Measurements from ENCODE around the gene MAD1L1. TPM values are rescaled to one million over a fixed set of nuclear protein-coding genes. Genes with fewer than 3 reads are reported as not detected.
"Not testable (repeated sequence)": the region's sequence is repeated elsewhere in the genome, so short reads cannot be mapped to it uniquely, and the experiment has no call there.

MAD1L1 gene
- total RNA-seq, 1 experiment from 2014 or later, result 184 TPM

GRCh38 chr7:2005786-2006185 is 227.0 kb downstream of the MAD1L1 start:
- no peak for DNase-seq (ENCODE audit: low read depth)

GRCh38 chr7:2004841-2005725 is 227.7 kb downstream of the MAD1L1 start:
- no peak for DNase-seq (ENCODE audit: low read depth)

GRCh38 chr7:2003931-2004812 is 228.6 kb downstream of the MAD1L1 start:
- DNase-seq (ENCODE audit: low read depth), result no peak

- DNase-seq (ENCODE audit: low read depth), result no peak
Measured at GRCh38 chr7:2003451-2003930, 229.3 kb downstream of the MAD1L1 start.

GRCh38 chr7:2002561-2003450 is 229.9 kb downstream of the MAD1L1 start:
- DNase-seq (ENCODE audit: low read depth), result no peak

GRCh38 chr7:2001601-2002442 is 230.9 kb downstream of the MAD1L1 start:
- DNase-seq (ENCODE audit: low read depth), result no peak

- DNase-seq (ENCODE audit: low read depth), result no peak
Measured at GRCh38 chr7:2000746-2001321, 231.9 kb downstream of the MAD1L1 start.

- no peak for DNase-seq (ENCODE audit: low read depth)
Measured at GRCh38 chr7:2000153-2000687, 232.5 kb downstream of the MAD1L1 start.

- DNase-seq (ENCODE audit: low read depth), result no peak
Measured at GRCh38 chr7:1999278-1999984, 233.3 kb downstream of the MAD1L1 start.

- DNase-seq (ENCODE audit: low read depth), result no peak
Measured at GRCh38 chr7:1998146-1998545, 234.6 kb downstream of the MAD1L1 start.

- no peak for DNase-seq (ENCODE audit: low read depth)
Measured at GRCh38 chr7:1997537-1998076, 235.1 kb downstream of the MAD1L1 start.

- no peak for DNase-seq (ENCODE audit: low read depth)
Measured at GRCh38 chr7:1996816-1997215, 235.9 kb downstream of the MAD1L1 start.

GRCh38 chr7:1995911-1996420 is 236.8 kb downstream of the MAD1L1 start:
- DNase-seq (ENCODE audit: low read depth), result not testable (repeated sequence)

- DNase-seq (ENCODE audit: low read depth), result no peak
Measured at GRCh38 chr7:1995426-1995825, 237.3 kb downstream of the MAD1L1 start.

- DNase-seq (ENCODE audit: low read depth), result no peak
Measured at GRCh38 chr7:1994931-1995330, 237.8 kb downstream of the MAD1L1 start.

GRCh38 chr7:1993776-1994740 is 238.7 kb downstream of the MAD1L1 start:
- no peak for DNase-seq (ENCODE audit: low read depth)

Data from HT1080 (cell line).